K562 (cell line): Measurements from ENCODE around the gene MALAT1. TPM values are rescaled to one million over a fixed set of nuclear protein-coding genes. Genes with fewer than 3 reads are reported as not detected.
A peak's percentile ranks its signal among the peaks of the same experiment; 100 is the strongest.

Experiments used
- BHLHE40 ChIP-seq: IDR thresholded peaks from 2 replicates; pipeline ENCODE4 v1.6.1; 2011; ENCODE audit warnings: low read length, improper control_type of control experiment
- ELF4 ChIP-seq: fragments of 450-650 bp; formaldehyde crosslinking; IDR thresholded peaks from 2 replicates; pipeline ENCODE4 v1.4.0; 2022; ENCODE audit warnings: missing genetic modification characterization
- ETV1 ChIP-seq: fragments of 450-650 bp; conservative IDR thresholded peaks from 2 replicates; pipeline ENCODE4 v1.6.1; 2016; ENCODE audit warnings: missing genetic modification characterization, control low read depth, low read depth, missing compliant biosample characterization
- FOSL1 ChIP-seq: fragments of 200-800 bp; sonication (Bioruptor generic); conservative IDR thresholded peaks from 2 replicates; pipeline ENCODE4 v1.6.1; 2016; ENCODE audit warnings: missing genetic modification characterization, missing compliant biosample characterization
- GATA2 ChIP-seq: sonication (generic); formaldehyde crosslinking; IDR thresholded peaks from 2 replicates; pipeline ENCODE4 v1.4.0; 2020; ENCODE audit warnings: mild to moderate bottlenecking, missing genetic modification reagents
- HDAC6 ChIP-seq: IDR thresholded peaks from 2 replicates; pipeline ENCODE4 v1.6.1; 2012; ENCODE audit warnings: low read depth, mild to moderate bottlenecking, control low read depth, inconsistent platforms, low read length, moderate library complexity
- HLTF ChIP-seq: fragments of 450-650 bp; IDR thresholded peaks from 2 replicates; pipeline ENCODE4 v1.6.1; 2016
- KDM1A ChIP-seq, 2 experiments: fragments of 450-650 bp; IDR thresholded peaks; 2 replicates each; pipeline ENCODE4 v1.6.1; 2016; ENCODE audit warnings: mild to moderate bottlenecking in 2 of 2
- MCM7 ChIP-seq, 2 experiments: fragments of 450-650 bp; IDR thresholded peaks; 2 replicates each; pipeline ENCODE4 v1.6.1; 2016 to 2018
- NKRF ChIP-seq: fragments of 450-650 bp; IDR thresholded peaks from 2 replicates; pipeline ENCODE4 v1.6.1; 2016; ENCODE audit warnings: borderline replicate concordance
- PREB ChIP-seq: sonication (generic); formaldehyde crosslinking; IDR thresholded peaks from 2 replicates; pipeline ENCODE4 v1.8.1; 2023; ENCODE audit warnings: mild to moderate bottlenecking, missing genetic modification reagents
- RBFOX2 ChIP-seq: fragments of 200-400 bp; formaldehyde crosslinking; IDR thresholded peaks from 2 replicates; pipeline ENCODE4 v1.6.1; 2017; ENCODE audit warnings: low read depth, mild to moderate bottlenecking, low read length, moderate library complexity
- SIX5 ChIP-seq, 2 experiments: IDR thresholded peaks; 2 replicates each; pipeline ENCODE4 v1.6.1; 2011; ENCODE audit warnings: low read length in 2 of 2, borderline replicate concordance in 1 of 2, low read depth in 1 of 2, mild to moderate bottlenecking in 1 of 2, moderate library complexity in 1 of 2; ENCODE audit not compliant: insufficient read depth in 1 of 2
- USF1 ChIP-seq: sonication (generic); formaldehyde crosslinking; IDR thresholded peaks from 2 replicates; pipeline ENCODE4 v1.9.0; 2022; ENCODE audit warnings: mild to moderate bottlenecking, missing genetic modification reagents
- ZNF175 ChIP-seq: fragments of 200-800 bp; sonication (Bioruptor generic); IDR thresholded peaks from 2 replicates; pipeline ENCODE4 v1.6.1; 2016; ENCODE audit warnings: low read depth, mild to moderate bottlenecking, missing genetic modification characterization, missing compliant biosample characterization
- ZNF407 ChIP-seq: fragments of 450-650 bp; IDR thresholded peaks from 2 replicates; pipeline ENCODE4 v1.6.1; 2016; ENCODE audit warnings: low read depth
- polyA plus RNA-seq, 8 experiments: library from polyadenylated mRNA; depleted of rRNA in 4 of 8; stranded (reverse) in 5 of 8; unstranded in 3 of 8; fragments of >200 nt; fragmentation: Nextera tagmentation in 2 of 8; fragmentation: Illumina TruSeq in 1 of 8; extraction: Ambion mirVana in 2 of 8; extraction: Trizol in 1 of 8; gene quantifications; 2 replicates each; pipeline versions ENCODE4 v1.2.1 to v1.2.3, GENCODE V29; 2011 to 2014; ENCODE audit warnings: inconsistent platforms in 1 of 8, missing spikeins in 1 of 8
- total RNA-seq, 7 experiments: library from RNA; depleted of rRNA in 6 of 7; stranded (reverse); fragments of >200 nt in 6 of 7; fragmentation: Illumina TruSeq in 2 of 7; extraction: Trizol in 2 of 7; gene quantifications; 2 replicates each; pipeline versions ENCODE4 v1.2.1 to v1.2.3, GENCODE V29; 2011 to 2021; ENCODE audit warnings: low replicate concordance in 1 of 7

The MALAT1 gene
- total and polyA plus RNA-seq, 9 of the 15 experiments (the other 6 are each of a cell fraction or from before 2014, with no cell fraction given): 363 to 8,715 (median 2,351) TPM

GRCh38 chr11:65492637-65493366 lies 6.0 kb upstream of the MALAT1 start (continued):
- TF ChIP-seq KDM1A (IDR thresholded peaks at IDR 0.05): no peak
- no peak; the same call in 1 of the 2 replicates for TF ChIP-seq RBFOX2
- TF ChIP-seq HDAC6: no peak
- TF ChIP-seq SIX5 (IDR thresholded peaks at IDR 0.05; ENCODE audit: borderline replicate concordance in 1 of 2, insufficient read depth in 1 of 2, low read depth in 1 of 2, low read length in 2 of 2): no peak
- TF ChIP-seq ELF4: peak; percentile 47; the same call in 1 of the 2 replicates
- TF ChIP-seq NKRF: no peak
- peak; percentile 47; the same call in 1 of the 2 replicates for TF ChIP-seq ETV1 (tag)
- peak; percentile 10; the same call in 1 of the 2 replicates for TF ChIP-seq FOSL1
- no peak for TF ChIP-seq GATA2
- TF ChIP-seq ZNF407: no peak
- TF ChIP-seq MCM7 (IDR thresholded peaks at IDR 0.05): no peak
- no peak for TF ChIP-seq PREB (CRISPR knock-in tag)
- no peak for TF ChIP-seq USF1
- TF ChIP-seq HLTF: no peak
- TF ChIP-seq ZNF175 (CRISPR knock-in tag): no peak
- no peak for TF ChIP-seq BHLHE40
